GM19240 (cell line): Measurements from ENCODE around the gene TBPL1.

Experiments used
- DNase-seq: peaks from one replicate; pipeline ENCODE4 v3.0.0; 2011; ENCODE audit warnings: low spot score; ENCODE audit not compliant: insufficient read length

TBPL1 gene

GRCh38 chr6:134039116-134039515 is 86.1 kb downstream of the TBPL1 start:
- DNase-seq: no peak
